Fibroblast of lung (primary cell): ENCODE data around the gene NIBAN1. TPM values are rescaled to one million over a fixed set of nuclear protein-coding genes. Genes with fewer than 3 reads are reported as not detected.

Source experiments
- DNase-seq, 2 donors: peaks; one replicate each; pipeline versions ENCODE4 v3.0.0 to v3.0.0-alpha.2; 2010; ENCODE audit warnings: low read depth in 2 of 2
- H2AFZ ChIP-seq: 2 replicates; pipeline ENCODE4 v1.5.1; 2012; ENCODE audit warnings: low read length, control low read depth, inconsistent platforms
- H3K27ac ChIP-seq: 2 replicates; pipeline ENCODE4 v1.5.1; 2011; ENCODE audit warnings: low read length, control low read depth; ENCODE audit not compliant: insufficient read depth
- H3K27me3 ChIP-seq: 2 replicates; pipeline ENCODE4 v1.5.1; 2011; ENCODE audit warnings: mild to moderate bottlenecking, low read length; ENCODE audit not compliant: control insufficient read depth, insufficient read depth
- H3K36me3 ChIP-seq: 2 replicates; pipeline ENCODE4 v1.5.1; 2011; ENCODE audit warnings: low read length; ENCODE audit not compliant: control insufficient read depth, insufficient read depth
- H3K4me1 ChIP-seq: 2 replicates; pipeline ENCODE4 v1.5.1; 2011; ENCODE audit warnings: low read length; ENCODE audit not compliant: control insufficient read depth, insufficient read depth; ENCODE audit errors: extremely low read depth
- H3K4me2 ChIP-seq: 2 replicates; pipeline ENCODE4 v1.5.1; 2011; ENCODE audit warnings: low read length, control low read depth; ENCODE audit not compliant: insufficient read depth; ENCODE audit errors: extremely low read depth
- H3K4me3 ChIP-seq, 4 experiments: fragments of 200-600 bp in 1 of 4; sonication (generic) in 1 of 4; replicated peaks in 1 of 4; 2 replicates each; pipeline ENCODE4 v1.5.1; 2011 to 2016; ENCODE audit warnings: low read length in 4 of 4, low read depth in 3 of 4, mild to moderate bottlenecking in 3 of 4, control low read depth in 2 of 4, inconsistent platforms in 1 of 4, mixed read lengths in 1 of 4; ENCODE audit not compliant: insufficient read depth in 1 of 4; ENCODE audit errors: control extremely low read depth in 1 of 4
- H3K79me2 ChIP-seq: 2 replicates; pipeline ENCODE4 v1.5.1; 2012; ENCODE audit warnings: mild to moderate bottlenecking, low read length, inconsistent platforms; ENCODE audit not compliant: control insufficient read depth, insufficient read depth
- H3K9ac ChIP-seq: 2 replicates; pipeline ENCODE4 v1.5.1; 2011; ENCODE audit warnings: mild to moderate bottlenecking, low read length, control low read depth; ENCODE audit not compliant: insufficient read depth
- H3K9me3 ChIP-seq: 2 replicates; pipeline ENCODE4 v1.5.1; 2012; ENCODE audit warnings: low read depth, low read length; ENCODE audit not compliant: control insufficient read depth, insufficient read depth
- H4K20me1 ChIP-seq: 2 replicates; pipeline ENCODE4 v1.5.1; 2011; ENCODE audit warnings: low read length; ENCODE audit not compliant: control insufficient read depth, insufficient read depth; ENCODE audit errors: extremely low read depth
- CTCF ChIP-seq, 2 donors: IDR thresholded peaks in 1 of 2; conservative IDR thresholded peaks in 1 of 2; 1 replicate in 1 of 2; 2 replicates in 1 of 2; pipeline ENCODE4 v1.5.1; 2011 to 2012; ENCODE audit warnings: low read length in 2 of 2, control low read depth in 1 of 2, inconsistent platforms in 1 of 2, low read depth in 1 of 2, mild to moderate bottlenecking in 1 of 2
- EZH2 ChIP-seq: IDR thresholded peaks from 2 replicates; pipeline ENCODE4 v1.5.1; 2012; ENCODE audit warnings: low read length, control low read depth, mild to moderate bottlenecking; ENCODE audit errors: missing control alignments
- polyA plus RNA-seq, 2 donors: library from polyadenylated mRNA; depleted of rRNA in 1 of 2; stranded (reverse) in 1 of 2; unstranded in 1 of 2; fragments of >200 nt; gene quantifications; 2 replicates each; pipeline ENCODE4 v1.2.1, GENCODE V29; 2011 to 2012; ENCODE audit warnings: missing spikeins in 1 of 2
- total RNA-seq: library from RNA; depleted of rRNA; stranded (reverse); fragments of >200 nt; gene quantifications from 2 replicates; pipeline ENCODE4 v1.2.1, GENCODE V29; 2014

The NIBAN1 gene
- total and polyA plus RNA-seq, 2 donors (not counting 1 experiment from before 2014, with no cell fraction given): 11.9 to 122 TPM

DNA sequence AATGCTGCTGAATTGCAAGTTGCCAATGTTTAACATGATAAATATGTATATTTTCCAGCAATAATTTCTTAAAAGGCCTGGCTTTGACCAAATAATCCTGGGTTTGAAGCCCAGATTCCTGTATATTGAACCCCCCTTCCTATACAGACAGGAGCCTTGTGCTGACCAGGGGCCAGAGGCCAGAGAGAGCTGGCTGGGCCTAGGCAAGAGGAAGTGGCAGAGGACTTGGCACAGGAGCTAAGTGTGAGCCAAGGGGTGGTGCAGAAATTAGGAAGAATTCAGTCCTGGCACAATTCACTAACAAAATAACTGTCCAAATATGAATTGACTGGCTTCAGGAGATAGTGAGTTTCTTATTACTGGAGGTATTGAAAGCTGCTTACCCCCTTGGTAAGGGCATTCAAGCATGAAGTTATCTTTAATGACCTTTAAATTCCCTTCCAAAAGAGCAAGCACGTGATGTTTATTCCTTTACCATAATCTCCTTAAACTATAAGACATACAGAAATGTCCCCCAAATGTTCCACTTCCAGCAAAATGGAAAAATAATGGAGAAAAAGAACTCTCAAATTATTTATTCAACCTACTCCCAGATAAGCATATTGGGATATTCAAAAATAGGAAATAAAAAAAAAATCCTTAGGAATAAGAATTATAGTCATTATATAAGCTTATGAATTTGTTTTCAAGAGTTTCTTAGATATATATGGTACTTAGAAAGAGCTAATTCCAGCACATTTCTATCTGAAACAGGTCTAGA lies 26.6 kb downstream of the NIBAN1 start:
- Histone ChIP-seq H3K9ac (no peak overlapping the region), H3K27me3 (no peaks in the 10 kb centered on the region), H3K4me2 (no peak overlapping the region), H3K4me1 (no peaks in the 10 kb centered on the region), H2AFZ (no peak overlapping the region), H4K20me1 (no peaks in the 10 kb centered on the region), H3K4me3 (no peak overlapping the region), H3K79me2 (no peaks in the 10 kb centered on the region), H3K9me3 (no peaks in the 10 kb centered on the region), H3K27ac (no peak overlapping the region), H3K36me3 (no peaks in the 10 kb centered on the region)
- DNase-seq: no peak
- no peak for TF ChIP-seq EZH2
- TF ChIP-seq CTCF (conservative IDR thresholded peaks at IDR 0.05 in 1 of 2, IDR thresholded peaks at IDR 0.05 in 1 of 2; ENCODE audit: low read depth in 1 of 2, low read length in 2 of 2): no peak

GRCh38 chr1:184945678-184946412 lies 28.5 kb downstream of the NIBAN1 start:
- Histone ChIP-seq H3K4me1 (no peaks in the 10 kb centered on the region), H3K4me3 (no peak overlapping the region), H3K9ac (no peak overlapping the region), H2AFZ (no peak overlapping the region), H3K27ac (no peak overlapping the region), H3K9me3 (no peaks in the 10 kb centered on the region), H3K27me3 (no peaks in the 10 kb centered on the region), H3K4me2 (no peak overlapping the region), H3K79me2 (no peaks in the 10 kb centered on the region), H3K36me3 (no peaks in the 10 kb centered on the region), H4K20me1 (no peaks in the 10 kb centered on the region)
- DNase-seq: peak in 1 of 2 donors; percentile 86
- TF ChIP-seq CTCF (conservative IDR thresholded peaks at IDR 0.05 in 1 of 2, IDR thresholded peaks at IDR 0.05 in 1 of 2; ENCODE audit: low read depth in 1 of 2, low read length in 2 of 2) (no peak), EZH2 (no peak)

GRCh38 chr1:184945029-184945428 lies 29.3 kb downstream of the NIBAN1 start:
- Histone ChIP-seq H3K27me3 (no peaks in the 10 kb centered on the region), H3K4me2 (no peak overlapping the region), H3K27ac (no peak overlapping the region), H3K4me3 (no peak overlapping the region), H3K4me1 (no peaks in the 10 kb centered on the region), H4K20me1 (no peaks in the 10 kb centered on the region), H3K36me3 (no peaks in the 10 kb centered on the region), H3K79me2 (no peaks in the 10 kb centered on the region), H2AFZ (no peak overlapping the region), H3K9me3 (no peaks in the 10 kb centered on the region), H3K9ac (no peak overlapping the region)
- DNase-seq: peak; percentile 42 to 46
- TF ChIP-seq EZH2 (no peak), CTCF (conservative IDR thresholded peaks at IDR 0.05 in 1 of 2, IDR thresholded peaks at IDR 0.05 in 1 of 2; ENCODE audit: low read depth in 1 of 2, low read length in 2 of 2) (no peak)
